Measurements from ENCODE around the gene ADGRV1. TPM values are rescaled to one million over a fixed set of nuclear protein-coding genes. Genes with fewer than 3 reads are reported as not detected.

Gene ADGRV1
- total RNA-seq, 1 donor: 0.18 TPM

DNA sequence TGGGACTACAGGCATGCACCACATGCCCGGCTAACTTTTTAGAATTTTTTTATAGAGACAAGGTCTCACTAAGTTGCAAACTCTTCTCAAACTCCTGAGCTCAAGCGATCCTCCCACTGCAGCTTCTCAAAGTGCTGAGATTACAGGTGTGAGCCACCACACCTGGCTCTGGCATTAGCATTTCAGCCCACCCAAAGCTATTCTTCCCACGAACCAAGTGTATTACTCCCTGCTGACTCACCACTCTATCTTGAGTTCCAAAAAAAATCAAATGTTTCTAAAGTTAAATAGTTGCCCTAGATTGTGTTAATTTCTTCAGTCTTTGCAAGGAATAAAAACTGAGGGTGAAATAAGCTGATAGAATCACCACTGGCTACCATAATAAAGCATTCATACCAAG lies 619.0 kb downstream of the ADGRV1 start:
- DNase-seq (ENCODE audit: low read depth): no peak
- TF ChIP-seq, protein P1, sequence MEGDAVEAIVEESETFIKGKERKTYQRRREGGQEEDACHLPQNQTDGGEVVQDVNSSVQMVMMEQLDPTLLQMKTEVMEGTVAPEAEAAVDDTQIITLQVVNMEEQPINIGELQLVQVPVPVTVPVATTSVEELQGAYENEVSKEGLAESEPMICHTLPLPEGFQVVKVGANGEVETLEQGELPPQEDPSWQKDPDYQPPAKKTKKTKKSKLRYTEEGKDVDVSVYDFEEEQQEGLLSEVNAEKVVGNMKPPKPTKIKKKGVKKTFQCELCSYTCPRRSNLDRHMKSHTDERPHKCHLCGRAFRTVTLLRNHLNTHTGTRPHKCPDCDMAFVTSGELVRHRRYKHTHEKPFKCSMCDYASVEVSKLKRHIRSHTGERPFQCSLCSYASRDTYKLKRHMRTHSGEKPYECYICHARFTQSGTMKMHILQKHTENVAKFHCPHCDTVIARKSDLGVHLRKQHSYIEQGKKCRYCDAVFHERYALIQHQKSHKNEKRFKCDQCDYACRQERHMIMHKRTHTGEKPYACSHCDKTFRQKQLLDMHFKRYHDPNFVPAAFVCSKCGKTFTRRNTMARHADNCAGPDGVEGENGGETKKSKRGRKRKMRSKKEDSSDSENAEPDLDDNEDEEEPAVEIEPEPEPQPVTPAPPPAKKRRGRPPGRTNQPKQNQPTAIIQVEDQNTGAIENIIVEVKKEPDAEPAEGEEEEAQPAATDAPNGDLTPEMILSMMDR (IDR thresholded peaks at IDR 0.05; ENCODE audit: insufficient read depth, low read length): no peak
- no peak overlapping the region for H3K4me3 ChIP-seq (ENCODE audit: low read depth, low read length)

DNA sequence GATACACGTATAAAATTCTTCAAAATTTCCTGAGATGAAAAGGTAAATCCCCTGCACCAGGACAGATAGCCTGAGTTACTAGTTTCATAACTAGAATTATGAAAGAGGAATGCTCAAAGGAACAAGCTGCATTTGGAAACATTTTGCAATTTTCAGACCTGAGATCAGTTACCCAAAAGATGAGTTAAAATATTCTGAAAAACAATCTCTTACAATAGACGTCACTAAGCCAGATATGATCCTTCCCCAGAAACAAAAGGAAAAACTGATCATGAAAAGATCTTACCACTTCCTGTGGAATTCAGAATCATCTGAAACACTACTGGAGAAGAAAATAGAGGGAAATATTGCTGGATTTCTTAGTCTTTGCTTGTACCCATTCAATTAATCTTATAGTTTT lies 619.9 kb downstream of the ADGRV1 start:
- H3K4me3 ChIP-seq (ENCODE audit: low read depth, low read length): no peak overlapping the region
- DNase-seq (ENCODE audit: low read depth): peak; percentile 67
- TF ChIP-seq, protein P1 (IDR thresholded peaks at IDR 0.05; ENCODE audit: insufficient read depth, low read length): no peak

DNA sequence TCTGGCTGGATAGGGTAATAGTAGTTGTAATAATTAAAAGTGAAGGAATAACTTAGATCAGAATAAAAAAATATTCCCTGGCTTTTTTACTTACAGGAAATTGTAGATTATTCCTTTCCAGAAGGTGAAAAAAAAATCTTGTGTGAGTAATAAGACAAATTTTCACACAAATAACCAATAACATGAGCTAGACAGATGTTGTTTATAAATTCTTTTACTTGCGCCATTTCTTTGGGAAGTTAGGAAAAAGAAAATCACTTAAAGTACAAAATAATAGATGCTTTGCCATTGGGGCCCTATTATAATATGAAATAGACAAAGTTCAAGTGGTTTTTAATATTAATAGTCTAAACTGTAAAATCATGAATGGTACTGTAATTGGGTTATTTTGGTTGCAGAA lies 620.4 kb downstream of the ADGRV1 start:
- H3K4me3 ChIP-seq (ENCODE audit: low read depth, low read length): no peak overlapping the region
- peak; percentile 33 for DNase-seq (ENCODE audit: low read depth)
- TF ChIP-seq, protein P1 (IDR thresholded peaks at IDR 0.05; ENCODE audit: insufficient read depth, low read length): no peak

DNA sequence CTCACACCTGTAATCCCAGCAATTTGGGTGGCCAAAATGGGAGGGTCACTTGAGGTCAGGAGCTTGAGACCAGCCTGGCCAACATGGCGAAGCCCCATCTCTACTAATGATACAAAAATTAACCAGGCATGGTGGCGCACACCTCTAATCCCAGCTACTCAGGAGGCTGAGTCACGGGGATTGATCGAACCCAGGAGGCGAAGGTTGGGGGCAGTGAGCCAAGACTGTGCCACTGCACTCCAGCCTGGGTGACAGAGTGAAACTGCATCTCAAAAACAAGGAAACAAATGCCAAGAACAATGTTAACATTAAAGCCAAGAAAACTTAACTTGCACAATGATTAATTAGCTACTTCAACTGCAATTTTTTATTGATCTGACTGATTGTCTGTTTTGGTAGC lies 621.9 kb downstream of the ADGRV1 start:
- H3K4me3 ChIP-seq (ENCODE audit: low read depth, low read length): no peak overlapping the region
- TF ChIP-seq, protein P1 (IDR thresholded peaks at IDR 0.05; ENCODE audit: insufficient read depth, low read length): no peak

DNA sequence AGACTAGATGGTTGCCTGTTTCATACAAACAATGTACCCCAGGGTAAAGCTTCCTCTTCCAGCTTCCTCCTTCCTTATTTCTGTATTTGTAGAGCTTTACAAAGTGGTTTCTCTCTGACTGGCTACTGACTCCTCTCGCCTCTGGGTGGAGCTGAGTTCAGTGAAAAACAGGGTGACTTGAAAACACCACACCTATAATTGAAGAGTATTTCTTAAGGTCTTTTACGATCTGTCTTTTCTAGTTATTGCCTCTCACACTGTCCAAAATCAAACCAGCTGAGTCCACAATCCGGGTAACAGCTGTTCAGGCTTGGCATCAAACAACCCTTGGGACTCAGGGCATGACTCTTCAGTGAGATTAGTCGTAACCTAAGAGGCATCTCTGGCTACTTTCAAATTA lies 624.2 kb downstream of the ADGRV1 start:
- no peak overlapping the region for H3K4me3 ChIP-seq (ENCODE audit: low read depth, low read length)
- TF ChIP-seq, protein P1 (IDR thresholded peaks at IDR 0.05; ENCODE audit: insufficient read depth, low read length): peak; percentile 49
- peak; percentile 70 for DNase-seq (ENCODE audit: low read depth)

More for the DNA sequence above, 621.9 kb downstream of the ADGRV1 start:
- no peak for DNase-seq (ENCODE audit: low read depth)

DNA sequence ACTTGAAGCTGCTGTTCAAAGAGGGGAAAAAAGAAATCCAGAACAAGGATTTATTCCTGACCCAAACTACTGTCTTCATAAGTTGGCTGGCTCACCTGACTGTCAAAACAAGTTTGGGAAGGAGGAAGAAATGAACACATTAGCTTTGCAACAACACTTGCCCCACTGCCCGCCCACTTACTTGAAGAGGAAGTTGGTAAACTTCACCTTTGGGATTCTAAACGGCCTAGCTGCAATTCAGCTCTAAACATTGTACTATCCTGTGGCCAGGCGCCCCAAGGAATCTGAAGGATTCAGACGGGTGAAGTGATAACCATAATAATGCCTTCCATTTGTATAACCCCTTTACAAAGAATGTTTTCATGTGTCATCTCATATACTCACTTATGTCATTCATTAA lies 625.1 kb downstream of the ADGRV1 start:
- TF ChIP-seq, protein P1 (IDR thresholded peaks at IDR 0.05; ENCODE audit: insufficient read depth, low read length): no peak
- H3K4me3 ChIP-seq (ENCODE audit: low read depth, low read length): no peak overlapping the region
- no peak for DNase-seq (ENCODE audit: low read depth)

DNA sequence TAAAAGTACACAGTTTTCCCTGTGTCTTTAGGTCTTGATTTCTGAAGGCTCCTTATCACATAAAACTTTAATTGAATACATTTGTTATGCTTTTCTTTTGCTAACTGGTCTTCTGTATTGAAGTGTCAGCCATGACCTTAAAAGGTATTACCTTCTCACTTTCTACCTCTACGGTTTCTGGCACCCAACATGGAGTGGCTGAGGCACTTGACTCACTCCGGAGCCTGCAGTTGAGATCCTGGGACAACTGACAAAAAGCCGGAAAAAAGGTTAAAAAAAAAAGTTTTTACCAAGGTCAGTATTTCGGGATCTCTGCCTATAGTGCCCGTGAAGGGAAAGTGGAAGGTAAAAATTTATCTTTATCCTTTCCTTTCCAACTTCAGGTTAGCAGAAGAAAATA lies 627.5 kb downstream of the ADGRV1 start:
- no peak for DNase-seq (ENCODE audit: low read depth)
- TF ChIP-seq, protein P1 (IDR thresholded peaks at IDR 0.05; ENCODE audit: insufficient read depth, low read length): no peak
- H3K4me3 ChIP-seq (ENCODE audit: low read depth, low read length): no peak overlapping the region
